MM.1S (cell line): ENCODE results near the gene BPI.
A peak's percentile ranks its signal among the peaks of the same experiment; 100 is the strongest.
"Not testable (repeated sequence)": the region's sequence is repeated elsewhere in the genome, so short reads cannot be mapped to it uniquely, and the experiment has no call there.

Experiments used
- DNase-seq: peaks from one replicate; pipeline ENCODE4 v3.0.0-alpha.2; 2015
- H2AFZ ChIP-seq: fragments of 300-600 bp; sonication (generic); 2 replicates; pipeline ENCODE4 v1.6.0; 2016; ENCODE audit warnings: antibody characterized with exemption, low read length
- H3F3A ChIP-seq: fragments of 300-600 bp; sonication (generic); 2 replicates; pipeline ENCODE4 v1.6.1; 2016; ENCODE audit warnings: mild to moderate bottlenecking, antibody characterized with exemption, low read length, moderate library complexity, mixed read lengths; ENCODE audit not compliant: insufficient read depth
- H3K27ac ChIP-seq: fragments of 300-600 bp; sonication (generic); 2 replicates; pipeline ENCODE4 v1.5.1; 2016; ENCODE audit warnings: mild to moderate bottlenecking, low read length
- H3K27me3 ChIP-seq: fragments of 300-600 bp; sonication (generic); replicated peaks from 2 replicates; pipeline ENCODE4 v1.6.0; 2016; ENCODE audit warnings: low read length; ENCODE audit not compliant: insufficient read depth
- H3K36me3 ChIP-seq: fragments of 300-600 bp; sonication (generic); replicated peaks from 2 replicates; pipeline ENCODE4 v1.6.1; 2016; ENCODE audit warnings: mild to moderate bottlenecking, low read length, mixed read lengths; ENCODE audit not compliant: insufficient read depth
- H3K4me1 ChIP-seq: fragments of 300-600 bp; sonication (generic); 2 replicates; pipeline ENCODE4 v1.6.1; 2016; ENCODE audit warnings: low read length, mixed read lengths
- H3K4me2 ChIP-seq: fragments of 300-600 bp; sonication (generic); 2 replicates; pipeline ENCODE4 v1.6.0; 2016; ENCODE audit warnings: low read depth, low read length
- H3K4me3 ChIP-seq: fragments of 300-600 bp; sonication (generic); 2 replicates; pipeline ENCODE4 v1.5.1; 2016; ENCODE audit warnings: low read length, mixed read lengths
- H3K79me2 ChIP-seq: fragments of 300-600 bp; sonication (generic); 2 replicates; pipeline ENCODE4 v1.6.1; 2016; ENCODE audit warnings: mixed run types, low read length, mixed read lengths
- H3K9ac ChIP-seq: fragments of 300-600 bp; sonication (generic); 2 replicates; pipeline ENCODE4 v1.6.1; 2016; ENCODE audit warnings: low read length, mixed read lengths
- H3K9me2 ChIP-seq: fragments of 300-600 bp; sonication (generic); replicated peaks from 2 replicates; pipeline ENCODE4 v1.6.1; 2016; ENCODE audit warnings: mild to moderate bottlenecking, low read length, mixed read lengths; ENCODE audit not compliant: insufficient read depth
- H3K9me3 ChIP-seq: fragments of 300-600 bp; sonication (generic); replicated peaks from 2 replicates; pipeline ENCODE4 v1.6.1; 2016; ENCODE audit warnings: mild to moderate bottlenecking, low read length, mixed read lengths; ENCODE audit not compliant: insufficient read depth
- H4K20me1 ChIP-seq: fragments of 300-600 bp; sonication (generic); 2 replicates; pipeline ENCODE4 v1.6.1; 2016; ENCODE audit warnings: mild to moderate bottlenecking, low read length, moderate library complexity, mixed read lengths; ENCODE audit not compliant: insufficient read depth
- CTCF ChIP-seq: fragments of 300-600 bp; sonication (generic); IDR thresholded peaks from 2 replicates; pipeline ENCODE4 v1.5.1; 2016; ENCODE audit warnings: antibody characterized with exemption, low read length, mixed read lengths
- EZH2 ChIP-seq: fragments of 300-600 bp; sonication (generic); optimal IDR thresholded peaks from 2 replicates; pipeline ENCODE3; 2017; ENCODE audit warnings: low read depth, mild to moderate bottlenecking, antibody characterized with exemption, low read length, mixed read lengths
- EZH2phosphoT487 ChIP-seq: fragments of 300-600 bp; sonication (generic); IDR thresholded peaks from 2 replicates; pipeline ENCODE4 v1.6.1; 2018; ENCODE audit warnings: antibody characterized with exemption, low read length

Gene BPI

GRCh38 chr20:38337561-38338140, 33.7 kb downstream of the BPI start:
- H3K9ac ChIP-seq, result no peak overlapping the region
- H3K4me1 ChIP-seq, result no peaks in the 10 kb centered on the region
- no peak overlapping the region for H3K4me2 ChIP-seq
- H3K27ac ChIP-seq, result no peak overlapping the region
- no peaks in the 10 kb centered on the region for H3K27me3 ChIP-seq
- no peaks in the 10 kb centered on the region for H3K9me2 ChIP-seq
- H2AFZ ChIP-seq, result no peak overlapping the region
- no peak for DNase-seq
- H3K4me3 ChIP-seq, result no peak overlapping the region
- no peaks in the 10 kb centered on the region for H3K9me3 ChIP-seq
- no peaks in the 10 kb centered on the region for H3K36me3 ChIP-seq
- TF ChIP-seq CTCF (peak; percentile 45), EZH2phosphoT487 (no peak)
- no peaks in the 10 kb centered on the region for H3K79me2 ChIP-seq
- H3F3A ChIP-seq, result no peaks in the 10 kb centered on the region
- no peaks in the 10 kb centered on the region for H4K20me1 ChIP-seq

GRCh38 chr20:38338849-38339520, 35.0 kb downstream of the BPI start:
- H3K9me2 ChIP-seq, result no peaks in the 10 kb centered on the region
- H2AFZ ChIP-seq, result no peak overlapping the region
- H3K9ac ChIP-seq, result no peak overlapping the region
- DNase-seq, result no peak
- no peak overlapping the region for H3K4me2 ChIP-seq
- H3K27me3 ChIP-seq, result no peaks in the 10 kb centered on the region
- no peaks in the 10 kb centered on the region for H3K4me1 ChIP-seq
- no peak overlapping the region for H3K4me3 ChIP-seq
- no peaks in the 10 kb centered on the region for H3K36me3 ChIP-seq
- TF ChIP-seq EZH2phosphoT487 (no peak), CTCF (no peak), EZH2 (no peak)
- H3K9me3 ChIP-seq, result no peaks in the 10 kb centered on the region
- H3K27ac ChIP-seq, result no peak overlapping the region
- H4K20me1 ChIP-seq, result no peaks in the 10 kb centered on the region
- H3F3A ChIP-seq, result no peaks in the 10 kb centered on the region
- no peaks in the 10 kb centered on the region for H3K79me2 ChIP-seq

- not testable (repeated sequence) for H2AFZ ChIP-seq, H3K27me3 ChIP-seq, H3K36me3 ChIP-seq, H3K4me2 ChIP-seq, H3K9ac ChIP-seq, H3K4me3 ChIP-seq, H4K20me1 ChIP-seq, H3K4me1 ChIP-seq, DNase-seq, H3K9me3 ChIP-seq, H3F3A ChIP-seq, H3K27ac ChIP-seq, H3K9me2 ChIP-seq, H3K79me2 ChIP-seq
Measured at GRCh38 chr20:38339521-38339896, 35.6 kb downstream of the BPI start.

- TF ChIP-seq EZH2, result no peak
- H3K4me2 ChIP-seq, result no peak overlapping the region
- no peaks in the 10 kb centered on the region for H3K4me1 ChIP-seq
- no peaks in the 10 kb centered on the region for H4K20me1 ChIP-seq
- no peak overlapping the region for H3K4me3 ChIP-seq
- H3K36me3 ChIP-seq, result no peaks in the 10 kb centered on the region
- no peak overlapping the region for H3K9ac ChIP-seq
- DNase-seq, result no peak
- no peaks in the 10 kb centered on the region for H3K9me2 ChIP-seq
- H3K9me3 ChIP-seq, result no peaks in the 10 kb centered on the region
- H3F3A ChIP-seq, result no peaks in the 10 kb centered on the region
- H2AFZ ChIP-seq, result no peak overlapping the region
- no peaks in the 10 kb centered on the region for H3K79me2 ChIP-seq
- H3K27ac ChIP-seq, result no peak overlapping the region
- H3K27me3 ChIP-seq, result no peaks in the 10 kb centered on the region
Measured at GRCh38 chr20:38339997-38340396, 36.0 kb downstream of the BPI start.
